ENCODE measurements around the gene CSTPP1.
"Not testable (repeated sequence)": the region's sequence is repeated elsewhere in the genome, so short reads cannot be mapped to it uniquely, and the experiment has no call there.

The CSTPP1 gene

DNA sequence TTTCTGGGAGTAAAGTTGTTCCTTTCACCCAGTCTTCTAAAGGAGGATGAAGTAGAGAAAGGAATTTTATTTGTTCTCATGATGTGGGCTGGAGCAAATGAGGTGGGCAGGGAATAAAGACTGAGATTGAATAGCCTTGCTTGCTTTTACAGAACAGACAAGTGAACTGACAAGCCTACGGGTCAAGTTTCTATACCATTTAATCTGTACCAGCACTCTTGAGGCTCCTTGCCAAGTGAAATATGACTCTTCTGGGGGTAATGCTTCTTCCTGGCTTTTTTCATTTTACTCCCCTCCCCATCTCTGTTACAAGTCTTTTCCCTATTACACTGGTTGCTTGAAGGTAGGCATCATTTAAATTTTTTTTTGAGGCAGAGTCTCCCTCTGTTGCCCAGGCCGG, 54.8 kb downstream of the CSTPP1 start:
- no peak for DNase-seq (ENCODE audit: low spot score)

DNA sequence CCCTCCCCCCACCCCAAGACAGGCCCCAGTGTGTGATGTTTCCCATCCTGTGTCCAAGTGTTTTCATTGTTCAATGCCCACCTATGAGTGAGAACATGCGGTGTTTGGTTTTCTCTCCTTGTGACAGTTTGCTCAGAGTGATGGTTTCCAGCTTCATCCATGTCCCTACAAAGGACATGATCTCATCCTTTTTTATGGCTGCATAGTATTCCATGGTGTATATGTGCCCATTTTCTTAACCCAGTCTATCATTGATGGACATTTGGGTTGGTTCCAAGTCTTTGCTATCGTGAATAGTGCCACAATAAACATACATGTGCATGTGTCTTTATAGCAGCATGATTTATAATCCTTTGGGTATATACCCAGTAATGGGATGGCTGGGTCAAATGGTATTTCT, 55.8 kb downstream of the CSTPP1 start:
- DNase-seq (ENCODE audit: low spot score), result not testable (repeated sequence)

DNA sequence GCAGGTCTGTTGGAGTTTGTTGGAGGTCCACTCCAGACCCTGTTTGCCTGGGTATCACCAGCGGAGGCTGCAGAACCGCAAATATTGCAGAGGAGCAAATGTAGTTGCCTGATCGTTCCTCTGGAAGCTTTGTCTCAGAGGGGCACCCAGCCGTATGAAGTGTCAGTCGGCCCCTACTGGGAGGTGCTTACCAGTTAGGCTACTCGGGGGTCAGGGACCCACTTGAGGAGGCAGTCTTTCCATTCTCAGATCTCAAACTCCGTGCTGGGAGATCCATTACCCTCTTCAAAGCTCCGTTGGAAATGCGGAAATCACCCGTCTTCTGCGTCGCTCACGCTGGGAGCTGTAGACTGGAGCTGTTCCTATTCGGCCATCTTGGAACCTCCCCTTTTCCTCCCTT, 61.2 kb downstream of the CSTPP1 start:
- DNase-seq (ENCODE audit: low spot score), result not testable (repeated sequence)

DNA sequence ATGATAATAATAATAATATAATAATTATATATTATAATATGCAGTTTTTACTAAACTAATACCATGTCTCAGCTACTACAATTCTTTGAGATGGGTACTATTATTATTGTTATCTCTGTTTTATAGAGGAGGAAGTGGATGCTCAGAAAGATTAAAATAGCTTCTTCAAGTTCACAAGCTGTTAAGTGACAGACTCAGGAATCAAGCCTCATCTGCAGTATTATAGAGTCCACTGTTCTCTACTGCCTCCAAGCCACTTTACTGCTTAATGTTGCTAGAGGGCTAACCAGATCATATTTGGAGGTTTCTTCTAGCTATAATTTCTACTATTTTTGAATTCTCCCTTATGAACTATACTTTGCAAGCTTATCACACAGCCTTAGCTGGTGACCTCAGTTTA, 62.7 kb downstream of the CSTPP1 start:
- DNase-seq (ENCODE audit: low spot score), result no peak

DNA sequence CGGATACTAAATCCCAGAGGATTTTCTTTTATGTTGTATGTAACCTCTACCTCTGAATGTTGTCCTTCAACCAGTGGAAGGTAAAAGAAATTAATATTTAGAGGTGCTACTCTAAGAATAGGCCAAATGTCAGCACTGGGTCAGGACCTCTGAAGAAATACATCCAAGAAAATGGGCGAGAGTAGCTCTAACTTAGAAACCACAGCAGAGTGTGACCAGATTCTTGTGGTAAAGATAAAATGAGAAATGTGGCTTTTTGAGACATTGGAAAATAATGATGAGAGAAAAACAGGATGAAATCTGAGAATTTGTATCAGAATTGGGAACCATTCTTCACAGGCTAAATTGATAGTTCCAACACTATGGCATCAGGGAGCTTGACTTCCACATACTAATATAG, 63.5 kb downstream of the CSTPP1 start:
- no peak for DNase-seq (ENCODE audit: low spot score)

DNA sequence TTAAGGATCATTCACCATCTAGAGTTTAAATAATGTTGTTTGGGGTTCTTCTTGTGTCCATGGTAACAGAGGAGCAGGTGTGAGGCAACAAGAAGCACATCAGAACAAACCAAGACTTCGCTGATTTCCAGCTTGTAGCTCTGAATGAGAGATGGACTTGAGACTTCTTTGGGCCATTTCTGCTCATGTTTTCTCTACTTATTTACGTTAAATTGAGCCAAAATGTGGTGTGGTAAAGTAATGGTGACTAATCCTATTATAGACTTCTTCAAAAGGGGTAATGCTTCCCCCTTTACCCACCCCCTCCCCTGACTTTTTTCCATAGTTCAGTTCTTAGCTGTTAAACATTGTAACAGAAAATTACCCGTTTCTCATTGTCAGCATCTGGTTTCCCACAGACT, 65.2 kb downstream of the CSTPP1 start:
- no peak for DNase-seq (ENCODE audit: low spot score)

DNA sequence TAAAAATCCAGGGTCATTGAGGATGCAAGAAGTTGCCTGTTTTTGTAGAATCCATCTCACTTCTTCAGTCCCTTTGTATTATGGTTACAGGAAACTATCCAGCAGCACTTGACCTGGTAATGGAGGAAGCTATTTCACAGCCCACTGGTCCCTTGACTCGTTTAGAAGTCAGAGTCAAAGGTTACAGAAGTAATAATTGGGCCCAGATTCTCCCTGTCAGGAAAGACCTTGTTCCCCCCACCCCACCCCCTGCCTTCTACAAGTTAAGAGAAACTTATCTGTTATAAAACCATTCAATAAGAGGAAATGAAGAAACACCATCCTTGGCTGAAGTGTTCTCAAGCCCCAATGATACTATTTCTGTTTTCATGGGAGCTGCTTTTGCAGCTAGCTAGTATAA, 65.8 kb downstream of the CSTPP1 start:
- no peak for DNase-seq (ENCODE audit: low spot score)

DNA sequence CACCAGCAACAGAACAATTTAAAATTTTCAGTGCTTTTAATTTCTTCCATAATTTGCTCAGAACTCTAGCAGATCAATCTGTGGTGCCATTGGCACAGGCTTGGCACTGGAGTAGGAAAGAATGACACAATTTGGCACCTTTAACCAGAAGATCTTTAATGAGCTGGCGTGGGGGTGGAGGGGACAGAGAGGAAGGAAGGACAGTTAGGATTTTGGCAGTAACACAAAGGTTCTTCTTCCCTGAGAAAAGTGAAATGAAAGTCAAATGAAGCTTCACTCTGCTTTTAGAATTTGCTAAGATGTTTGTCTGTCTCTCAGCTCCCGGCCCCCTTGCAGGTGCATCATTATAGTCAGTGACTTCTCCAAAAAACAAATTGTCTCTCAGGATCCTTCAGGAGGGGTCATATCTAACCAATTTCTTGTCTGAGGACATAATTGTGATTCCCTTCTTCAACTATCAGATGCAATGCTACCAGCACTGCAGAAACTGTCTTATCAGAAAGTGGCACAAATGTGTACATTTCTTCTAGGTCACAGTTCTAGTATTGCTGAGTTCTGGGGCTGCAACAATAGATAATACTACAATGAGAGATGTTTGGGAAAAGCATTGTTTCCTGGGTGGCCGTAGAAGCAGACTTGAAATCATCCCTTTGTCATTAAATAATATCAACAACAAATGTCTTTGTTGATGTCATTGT, 66.8 kb downstream of the CSTPP1 start:
- no peak for DNase-seq (ENCODE audit: low spot score)

DNA sequence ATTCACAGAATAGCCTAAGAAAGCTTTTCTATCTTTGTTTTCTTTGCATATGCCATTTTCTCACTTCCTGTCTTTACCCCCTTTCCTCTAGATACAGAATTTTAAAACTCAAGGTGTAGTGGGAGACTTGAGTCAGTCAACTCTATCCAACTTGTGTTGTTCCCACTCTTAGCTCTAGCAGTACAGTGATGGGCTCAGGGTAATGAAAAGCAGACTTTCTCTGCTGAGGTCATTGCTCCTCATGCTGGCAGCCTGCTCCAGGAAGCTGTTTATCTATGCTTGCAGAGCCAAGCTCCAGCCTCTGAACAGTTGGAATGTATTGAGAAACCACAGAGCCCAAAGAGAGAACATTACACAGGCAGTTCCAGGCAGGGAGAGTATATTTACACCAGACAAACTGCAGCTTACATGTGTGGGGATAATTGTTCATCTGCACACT, 68.1 kb downstream of the CSTPP1 start:
- DNase-seq (ENCODE audit: low spot score), result no peak

DNA sequence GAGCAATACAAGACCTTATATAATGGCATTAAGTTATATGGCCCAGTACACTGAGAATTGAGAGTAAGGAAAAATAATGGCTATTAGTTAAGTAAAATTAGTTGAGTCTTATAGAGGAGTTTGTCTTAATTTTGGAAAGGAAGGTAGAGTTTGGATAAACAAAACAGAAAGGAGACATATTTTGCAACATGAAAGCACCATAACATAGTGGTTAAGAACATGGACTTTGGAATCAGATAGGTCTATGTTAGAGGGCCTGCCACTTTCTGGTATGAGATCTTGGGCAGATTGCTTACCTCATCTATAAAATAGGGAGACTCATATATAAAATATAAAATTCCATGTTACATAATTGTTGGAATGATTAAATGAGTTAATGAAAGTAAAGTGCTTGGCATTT, 68.9 kb downstream of the CSTPP1 start:
- DNase-seq (ENCODE audit: low spot score), result no peak

DNA sequence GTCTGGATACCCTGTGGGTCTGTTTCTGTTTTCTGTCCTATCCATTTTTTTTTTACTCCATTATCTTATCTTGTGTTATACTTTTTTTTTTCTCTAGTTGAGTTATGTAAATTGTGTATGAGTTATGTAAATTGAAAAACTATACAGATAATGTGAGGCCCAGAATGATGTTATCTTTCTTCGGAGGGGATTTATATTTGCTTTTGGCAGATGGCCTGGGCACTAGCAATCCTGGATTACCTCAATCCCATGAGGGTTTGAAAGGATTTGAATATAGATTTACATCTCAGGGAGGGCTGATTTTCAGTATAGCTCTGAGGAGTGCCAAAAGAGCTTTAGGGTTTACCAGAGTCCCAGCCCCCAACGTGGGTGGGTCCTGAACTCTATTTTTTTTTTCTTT, 71.0 kb downstream of the CSTPP1 start:
- DNase-seq (ENCODE audit: low spot score), result no peak

DNA sequence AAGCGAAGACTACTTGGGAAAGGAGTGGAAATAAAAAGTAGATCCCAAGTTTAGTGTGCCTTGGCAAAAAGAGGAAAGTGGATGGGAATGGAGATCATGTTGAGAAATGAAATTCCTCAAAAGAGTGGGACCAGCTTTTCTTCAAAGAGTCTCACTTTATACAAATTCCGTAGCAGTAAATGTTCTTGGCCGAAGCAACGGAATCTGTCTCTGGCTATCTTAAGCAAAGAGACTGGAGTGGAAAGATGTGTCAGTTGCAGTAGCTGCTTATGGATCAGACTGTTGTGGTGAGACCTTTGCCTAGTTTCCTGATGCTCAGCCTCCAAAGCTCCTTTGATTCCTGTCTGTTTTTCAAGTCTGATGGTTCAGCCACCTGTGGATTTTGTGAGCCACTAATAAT, 73.6 kb downstream of the CSTPP1 start:
- DNase-seq (ENCODE audit: low spot score), result no peak

DNA sequence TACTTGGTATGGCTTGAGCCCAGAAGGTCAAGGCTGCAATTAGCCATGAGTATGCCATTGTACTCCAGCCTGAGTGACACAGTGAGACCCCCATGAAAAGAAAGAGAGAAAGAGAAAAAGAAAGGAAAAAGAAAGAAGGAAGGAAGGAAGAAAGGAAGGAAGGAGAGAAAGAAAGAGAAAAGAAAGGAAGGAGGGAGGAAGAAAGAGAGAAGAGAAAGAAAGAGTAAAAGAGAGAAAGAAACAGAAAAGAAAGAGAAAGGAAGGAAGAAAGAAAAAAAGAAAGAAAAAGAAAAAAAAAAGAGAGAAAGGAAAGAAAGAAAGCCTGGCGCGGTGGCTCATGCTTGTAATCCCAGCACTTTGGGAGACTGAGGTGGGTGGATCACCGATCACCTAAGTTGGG, 77.5 kb downstream of the CSTPP1 start:
- no peak for DNase-seq (ENCODE audit: low spot score)

DNA sequence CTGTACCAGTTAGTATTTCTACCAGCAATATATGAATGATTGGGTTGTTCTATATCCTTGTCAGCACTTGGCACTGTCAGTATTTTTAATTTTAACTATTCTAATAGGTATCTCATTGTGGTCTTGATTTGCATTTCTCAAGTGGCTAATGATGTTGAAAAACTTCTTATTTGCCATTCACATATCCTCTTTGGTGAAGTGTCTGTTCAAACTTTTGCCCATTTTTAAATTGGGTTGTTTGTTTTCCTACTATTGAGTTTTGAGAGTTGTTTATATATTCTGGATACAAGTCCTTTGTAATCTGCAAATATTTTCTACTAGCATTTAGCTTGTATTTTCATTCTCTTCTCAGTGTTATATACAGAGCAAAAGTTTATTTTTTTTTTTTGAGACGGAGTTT, 82.1 kb downstream of the CSTPP1 start:
- DNase-seq (ENCODE audit: low spot score), result no peak

DNA sequence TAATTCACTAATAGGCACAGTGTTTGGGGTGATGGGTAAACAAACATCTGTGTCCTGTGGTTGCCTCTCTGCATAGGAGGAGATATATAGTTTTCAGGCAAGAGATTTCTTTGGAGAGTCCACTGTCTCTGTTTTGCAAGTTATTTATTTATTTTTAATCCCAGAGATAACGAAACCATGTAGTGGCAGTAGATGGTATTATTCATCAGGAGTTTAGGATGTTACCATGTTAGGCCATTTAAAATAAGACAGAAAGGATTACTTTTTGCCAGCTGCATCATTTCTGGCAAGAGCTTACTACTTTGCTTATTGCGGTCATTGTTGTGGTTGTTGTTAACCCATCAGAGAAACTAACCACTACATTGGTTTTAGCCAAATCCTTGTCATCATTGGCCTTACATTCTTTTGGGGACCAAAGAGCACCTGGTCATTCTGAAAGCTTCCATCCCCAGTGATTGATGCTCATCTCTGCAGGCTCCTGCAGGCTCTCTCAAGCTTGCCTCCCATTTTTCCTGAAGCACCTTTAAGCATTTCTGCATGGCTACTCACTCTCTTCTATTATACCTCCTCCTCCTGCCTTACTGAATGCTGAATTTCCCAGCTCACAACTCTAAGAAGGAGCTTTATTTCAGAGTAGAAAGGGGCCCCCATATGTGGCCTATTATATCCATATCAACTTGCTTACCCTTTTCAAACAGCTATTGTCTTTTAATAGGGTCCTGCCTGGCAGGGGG, 84.4 kb downstream of the CSTPP1 start:
- no peak for DNase-seq (ENCODE audit: low spot score)

DNA sequence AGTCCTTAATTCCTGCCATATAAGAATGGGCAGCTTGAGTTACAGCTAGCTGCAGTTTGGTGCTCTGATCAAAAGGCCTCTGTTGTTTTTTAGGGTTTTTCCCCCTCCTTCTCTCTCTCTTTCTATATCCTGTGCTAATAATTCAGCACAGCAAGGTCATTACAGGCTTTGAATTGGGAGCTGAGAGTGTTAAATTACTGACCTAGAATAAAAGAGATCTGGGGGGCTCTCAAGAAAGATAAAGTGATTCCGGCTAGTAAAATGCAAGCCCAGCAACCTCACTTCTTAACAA, 84.9 kb downstream of the CSTPP1 start:
- DNase-seq (ENCODE audit: low spot score), result no peak

DNA sequence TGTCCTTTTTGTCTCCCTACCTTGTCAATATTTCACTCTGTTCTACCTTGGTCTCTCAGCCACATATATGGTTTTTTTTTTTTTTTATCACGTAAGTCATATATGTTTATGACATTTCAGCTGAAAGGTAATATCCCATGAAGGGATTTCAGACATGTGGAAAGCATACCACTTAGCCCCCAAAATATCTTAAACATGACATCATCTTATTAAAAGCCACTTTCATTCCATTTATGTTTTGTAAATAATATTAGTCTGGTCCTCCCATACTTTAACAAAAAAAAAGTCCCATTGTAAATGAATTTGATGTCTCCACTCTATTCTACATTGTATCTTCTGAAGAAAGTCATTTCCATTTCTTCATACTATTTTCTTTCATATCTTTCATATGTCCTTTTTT, 85.4 kb downstream of the CSTPP1 start:
- DNase-seq (ENCODE audit: low spot score), result no peak

DNA sequence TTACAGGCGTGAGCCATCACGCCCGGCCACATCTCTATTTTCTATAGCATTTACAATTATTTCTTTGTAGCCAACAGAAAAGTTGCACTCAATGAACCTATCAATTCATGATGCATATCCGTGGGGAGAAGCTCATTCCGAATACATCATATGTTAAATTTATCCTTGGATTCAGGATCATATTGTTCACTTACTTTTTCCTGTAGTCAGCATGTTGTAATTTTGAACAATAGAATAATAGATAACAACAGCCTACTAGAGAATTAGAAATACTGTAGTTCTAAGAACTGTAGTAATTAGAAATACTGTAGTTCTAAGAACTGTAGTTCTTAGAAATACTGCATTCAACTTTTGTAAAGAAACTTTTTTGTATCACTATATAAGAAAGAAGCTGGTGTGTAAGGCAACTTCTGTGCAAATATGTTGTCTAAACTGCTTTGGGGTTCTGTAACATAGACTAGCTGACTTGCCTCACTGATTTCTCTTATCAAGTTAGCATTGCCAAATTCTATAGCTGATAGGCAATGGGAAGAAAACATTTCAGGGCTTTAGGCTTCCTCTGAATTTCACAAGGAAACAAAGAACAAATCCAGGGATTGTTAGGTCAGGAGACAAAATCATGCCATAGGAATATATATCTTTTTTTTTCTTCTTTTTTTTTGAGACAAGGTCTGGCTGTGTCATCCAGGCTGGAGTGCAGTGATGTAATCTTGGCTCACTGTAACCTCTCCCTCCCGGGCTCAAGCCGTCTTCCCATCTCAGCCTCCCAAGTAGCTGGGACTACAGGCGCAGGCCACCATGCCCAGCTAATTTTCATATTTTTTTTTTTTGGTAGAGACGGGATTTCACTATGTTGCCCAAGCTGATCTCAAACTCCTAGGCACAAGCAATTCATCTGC, 91.9 kb downstream of the CSTPP1 start:
- no peak for DNase-seq (ENCODE audit: low spot score)

DNA sequence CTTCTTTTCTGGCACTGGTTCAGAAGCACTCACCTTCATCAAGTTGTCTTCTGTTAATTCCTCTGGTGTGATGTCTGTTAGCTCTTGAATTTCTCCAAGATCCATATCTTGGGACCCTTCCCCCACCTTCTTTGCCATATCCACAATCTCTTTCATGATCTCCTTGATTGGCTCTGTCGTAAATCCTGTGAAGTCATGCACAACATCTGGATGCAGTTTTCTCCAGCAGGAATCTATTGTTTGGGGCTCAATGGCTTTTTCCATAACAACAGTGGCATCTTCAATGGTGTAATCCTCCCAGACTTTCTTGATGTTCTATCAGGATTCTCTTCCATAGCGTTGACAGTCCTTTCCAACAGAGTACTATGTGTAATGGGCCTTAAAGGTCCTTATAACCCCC, 96.9 kb downstream of the CSTPP1 start:
- no peak for DNase-seq (ENCODE audit: low spot score)

DNA sequence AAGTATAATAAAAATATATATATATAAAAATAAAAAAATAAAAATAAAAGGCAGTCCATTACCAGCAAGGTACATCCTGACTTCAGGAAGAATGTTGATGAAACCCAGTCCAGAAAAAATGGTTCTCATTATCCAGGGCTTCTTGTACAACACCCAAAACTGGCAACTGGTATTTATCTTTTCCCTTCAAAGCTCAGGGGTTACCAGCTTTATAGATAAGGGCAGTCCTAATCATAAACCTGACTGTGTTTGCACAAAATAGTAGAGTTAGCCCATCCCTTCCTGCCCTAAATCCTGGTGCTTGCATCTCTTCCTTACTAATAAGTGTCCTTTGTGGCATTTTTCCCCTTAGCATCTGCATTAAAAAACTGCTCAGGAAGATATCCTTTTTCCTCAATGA, 97.5 kb downstream of the CSTPP1 start:
- no peak for DNase-seq (ENCODE audit: low spot score)

DNA sequence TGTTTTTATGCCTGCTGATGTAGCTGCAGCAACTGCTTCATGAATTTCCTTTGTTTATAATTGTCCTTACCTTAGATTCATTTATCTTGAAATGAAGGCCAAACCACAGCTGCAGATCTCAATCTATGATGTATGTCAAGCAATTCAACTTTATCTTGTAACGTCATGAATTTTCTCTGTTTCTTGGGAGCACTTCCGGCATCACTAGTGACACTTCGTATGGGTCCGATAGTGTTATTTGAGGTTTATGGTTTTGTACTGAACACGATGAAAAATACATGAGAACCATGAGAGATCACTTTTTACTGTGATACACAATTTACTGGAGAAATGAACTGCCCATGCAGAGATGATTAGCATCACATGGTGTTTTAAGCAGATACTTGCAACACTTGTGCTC, 98.5 kb downstream of the CSTPP1 start:
- no peak for DNase-seq (ENCODE audit: low spot score)

DNA sequence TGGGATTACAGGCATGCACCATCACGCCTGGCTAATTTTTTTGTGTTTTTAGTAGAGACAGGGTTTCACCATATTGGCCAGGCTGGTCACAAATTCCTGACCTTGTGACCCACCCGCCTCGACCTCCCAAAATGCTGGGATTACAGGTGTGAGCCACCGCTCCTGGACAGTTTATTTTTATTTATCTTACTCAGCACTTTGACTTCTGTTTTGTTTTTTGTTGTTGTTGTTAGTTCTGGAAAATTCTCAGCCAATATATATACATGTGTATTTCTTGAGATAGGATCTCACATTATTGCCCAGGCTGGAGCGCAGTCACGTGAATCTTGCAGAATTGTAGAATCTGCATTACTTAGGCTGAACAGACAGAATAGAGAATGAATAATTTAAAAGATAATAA, 107.6 kb downstream of the CSTPP1 start:
- no peak for DNase-seq (ENCODE audit: low spot score)

DNA sequence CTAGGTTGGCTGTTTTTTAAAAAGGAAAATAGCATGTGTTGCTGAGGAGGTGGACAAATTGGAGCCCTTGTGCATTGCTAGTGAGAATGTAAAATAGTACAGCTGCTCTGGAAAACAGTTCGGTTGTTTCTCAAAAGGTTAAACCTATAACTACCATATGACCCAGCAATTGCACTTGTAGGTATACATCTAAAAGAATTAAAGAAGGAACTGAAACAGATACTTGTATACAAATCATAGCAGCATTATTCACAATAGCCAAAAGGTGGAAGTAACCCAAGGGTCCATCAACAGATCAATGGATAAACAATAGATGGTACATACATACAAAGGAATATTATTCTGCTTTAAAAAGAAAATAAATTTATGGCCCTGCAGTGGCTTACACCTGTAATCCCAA, 111.4 kb downstream of the CSTPP1 start:
- DNase-seq (ENCODE audit: low spot score), result no peak
